GM12865 (cell line): ENCODE results near the gene XPNPEP3.

Source experiments
- DNase-seq: peaks from one replicate; pipeline ENCODE4 v3.0.0; 2010; ENCODE audit warnings: low read depth
- H3K4me3 ChIP-seq: 2 replicates; pipeline ENCODE4 v1.5.1; 2011; ENCODE audit warnings: mild to moderate bottlenecking, low read depth, low read length, control low read depth
- CTCF ChIP-seq: IDR thresholded peaks from 2 replicates; pipeline ENCODE4 v1.5.1; 2011; ENCODE audit warnings: low read length, control low read depth, low read depth, inconsistent platforms; ENCODE audit not compliant: insufficient read depth; ENCODE audit errors: missing control alignments

XPNPEP3 gene

GRCh38 chr22:40932396-40932795 lies 75.4 kb downstream of the XPNPEP3 start:
- no peak for TF ChIP-seq CTCF
- DNase-seq: no peak
- H3K4me3 ChIP-seq: no peak overlapping the region

GRCh38 chr22:40939202-40939601 lies 82.3 kb downstream of the XPNPEP3 start:
- no peak overlapping the region for H3K4me3 ChIP-seq
- peak; percentile 3 for DNase-seq
- no peak for TF ChIP-seq CTCF

GRCh38 chr22:40950962-40951794 lies 94.2 kb downstream of the XPNPEP3 start, which contains the start of gene RBX1:
RBX1 (plus strand) TSS chr22:40951378; CDS start chr22:40951399, 21 bp downstream.
- H3K4me3 ChIP-seq: peak within 1 kb of the TSS; percentile 79
- TF ChIP-seq CTCF: no peak
- peak; percentile 99 for DNase-seq

GRCh38 chr22:40951795-40952605 lies 95.1 kb downstream of the XPNPEP3 start:
- H3K4me3 ChIP-seq: peak overlapping the region; percentile 61
- DNase-seq: peak; percentile 48
- TF ChIP-seq CTCF: no peak

- H3K4me3 ChIP-seq: peak overlapping the region; percentile 61
- no peak for DNase-seq
- no peak for TF ChIP-seq CTCF
These were observed 96.5 kb downstream of the XPNPEP3 start for GRCh38 chr22:40953471-40953870.

- TF ChIP-seq CTCF: no peak
- H3K4me3 ChIP-seq: no peak overlapping the region
- DNase-seq: no peak
These were observed 97.2 kb downstream of the XPNPEP3 start for GRCh38 chr22:40954113-40954512.
